K562 (cell line): ENCODE data around the gene FSTL4. TPM values are rescaled to one million over a fixed set of nuclear protein-coding genes. Genes with fewer than 3 reads are reported as not detected.
A peak's percentile ranks its signal among the peaks of the same experiment; 100 is the strongest.

Source experiments
- ATAC-seq: fragments of 200-7000 bp; cut with Tn5 transposase; 3 replicates; pipeline ENCODE4 v1.9.1; 2020; ENCODE audit warnings: moderate library complexity
- BruUV-seq: library from RNA; stranded (reverse); fragments of 400-500 nt; replicated peaks from 2 replicates; lab custom pipeline; 2021; lab: Mats Ljungman, UMichigan
- CTCF ChIA-PET: fragments of 300-600 bp; formaldehyde crosslinking; extraction: SDS; loops from one replicate; lab custom pipeline; 2021; ENCODE audit warnings: low intra/inter-chr PET ratio; lab: Yijun Ruan, JAX
- POLR2A ChIA-PET: fragments of 300-600, 350-650 bp; sonication (Branson Sonifier 250); formaldehyde crosslinking; extraction: SDS; loops from one replicate; lab custom pipeline; 2021; ENCODE audit warnings: antibody characterized with exemption, inconsistent platforms; lab: Yijun Ruan, JAX
- DNase-seq, 4 experiments: peaks; one replicate each; pipeline versions ENCODE4 v3.0.0 to v3.0.0-alpha.2; 2011 to 2018; ENCODE audit warnings: low spot score in 3 of 4, mixed read lengths in 3 of 4; ENCODE audit errors: extremely low read depth in 1 of 4
- FAIRE-seq: peaks from 2 replicates; lab custom pipeline; 2011; peaks lifted over from hg19 to GRCh38; lab: Jason Lieb, UNC
- H2AFZ ChIP-seq: 2 replicates; pipeline ENCODE4 v1.6.0; 2011; ENCODE audit warnings: low read depth, low read length, control low read depth, inconsistent platforms
- H3K27ac ChIP-seq: fragments of 200-600 bp; 3 replicates; pipeline ENCODE4 v1.8.0; 2011; ENCODE audit warnings: low read depth, mild to moderate bottlenecking, control low read depth, inconsistent platforms, low read length, moderate library complexity, mixed read lengths; ENCODE audit errors: extremely low read depth
- H3K27me3 ChIP-seq, 2 experiments: fragments of 300-600 bp in 1 of 2; 2 replicates in 1 of 2; 3 replicates in 1 of 2; pipeline versions ENCODE4 v1.6.0 to v1.8.0; 2011; ENCODE audit warnings: inconsistent platforms in 2 of 2, low read length in 2 of 2, mild to moderate bottlenecking in 1 of 2, mixed read lengths in 1 of 2, moderate library complexity in 1 of 2; ENCODE audit not compliant: control insufficient read depth in 2 of 2, insufficient read depth in 2 of 2
- H3K36me3 ChIP-seq: fragments of 300-600 bp; 3 replicates; pipeline ENCODE4 v1.8.0; 2011; ENCODE audit warnings: mild to moderate bottlenecking, low read length, inconsistent platforms; ENCODE audit not compliant: control insufficient read depth, insufficient read depth
- H3K4me1 ChIP-seq, 2 experiments: fragments of 200-600 bp in 1 of 2; replicated peaks in 1 of 2; 2 replicates in 1 of 2; 3 replicates in 1 of 2; pipeline versions ENCODE4 v1.5.1 to v1.8.0; 2011; ENCODE audit warnings: inconsistent platforms in 2 of 2, low read length in 2 of 2, mild to moderate bottlenecking in 1 of 2, mixed read lengths in 1 of 2, moderate library complexity in 1 of 2; ENCODE audit not compliant: control insufficient read depth in 2 of 2, insufficient read depth in 2 of 2
- H3K4me2 ChIP-seq: 2 replicates; pipeline ENCODE4 v1.6.1; 2011; ENCODE audit warnings: low read length, control low read depth, inconsistent platforms, mixed read lengths; ENCODE audit not compliant: insufficient read depth
- H3K4me3 ChIP-seq: fragments of 200-600 bp; sonication (generic), shearing (Covaris generic); 2 replicates; pipeline ENCODE4 v1.5.1; 2016; ENCODE audit warnings: control low read depth, inconsistent platforms
- H3K79me2 ChIP-seq: fragments of 200-600 bp; 3 replicates; pipeline ENCODE4 v1.8.0; 2011; ENCODE audit warnings: low read length, inconsistent platforms; ENCODE audit not compliant: control insufficient read depth, insufficient read depth
- H3K9ac ChIP-seq, 2 experiments: 2 replicates each; pipeline versions ENCODE4 v1.6.0 to v1.6.1; 2011; ENCODE audit warnings: low read depth in 2 of 2, low read length in 2 of 2, control low read depth in 1 of 2, inconsistent platforms in 1 of 2, mild to moderate bottlenecking in 1 of 2, mixed read lengths in 1 of 2; ENCODE audit not compliant: insufficient read depth in 1 of 2
- H3K9me1 ChIP-seq: one replicate; pipeline ENCODE4 v1.6.0; 2011; ENCODE audit warnings: inconsistent platforms, mild to moderate bottlenecking, low read length, moderate library complexity; ENCODE audit not compliant: control insufficient read depth, insufficient read depth
- H3K9me3 ChIP-seq: replicated peaks from 2 replicates; pipeline ENCODE4 v1.5.1; 2011; ENCODE audit warnings: low read depth, low read length, inconsistent platforms; ENCODE audit not compliant: control insufficient read depth, insufficient read depth
- H4K20me1 ChIP-seq: replicated peaks from 2 replicates; pipeline ENCODE4 v1.6.1; 2011; ENCODE audit warnings: low read length, inconsistent platforms, mixed read lengths; ENCODE audit not compliant: control insufficient read depth, insufficient read depth
- HMG20B ChIP-seq: fragments of 250-450 bp; sonication (Bioruptor Pico); IDR thresholded peaks from 2 replicates; pipeline ENCODE4 v1.5.0; 2021; ENCODE audit warnings: mild to moderate bottlenecking
- KDM5B ChIP-seq: fragments of 200-600 bp; sonication (generic); IDR thresholded peaks from 2 replicates; pipeline ENCODE4 v1.6.1; 2012; ENCODE audit warnings: low read depth, mild to moderate bottlenecking, moderate library complexity, low read length, control low read depth, inconsistent platforms; ENCODE audit not compliant: insufficient replicate concordance
- MXI1 ChIP-seq: IDR thresholded peaks from 2 replicates; pipeline ENCODE4 v1.6.1; 2011; ENCODE audit warnings: low read depth, mild to moderate bottlenecking, improper control_type of control experiment, low read length
- SMARCA4 ChIP-seq: fragments of 450-650 bp; IDR thresholded peaks from 2 replicates; pipeline ENCODE4 v1.6.1; 2016
- WGBS: fragments of 100-300 bp; shearing (Covaris generic); methylation state at CpG from one replicate; pipeline ENCODE4 v1.1.6; 2016; ENCODE audit warnings: low coverage, mixed read lengths; ENCODE audit not compliant: insufficient coverage; ENCODE audit errors: missing lambda C conversion rate; 5-methylcytosine and 5-hydroxymethylcytosine counted together
- in situ Hi-C: fragments of 300-500 bp; cut with MboI; formaldehyde crosslinking; loops from 4 replicates; pipeline ENCODE4 v1.15.0; 2018; ENCODE audit warnings: inconsistent platforms, mixed read lengths
- intact Hi-C: fragments of 100-400 bp; cut with micrococcal nuclease; formaldehyde crosslinking; loops from 2 replicates; pipeline ENCODE4 v1.14.2; 2022
- polyA plus RNA-seq, 8 experiments: library from polyadenylated mRNA; depleted of rRNA in 4 of 8; stranded (reverse) in 5 of 8; unstranded in 3 of 8; fragments of >200 nt; fragmentation: Nextera tagmentation in 2 of 8; fragmentation: Illumina TruSeq in 1 of 8; extraction: Ambion mirVana in 2 of 8; extraction: Trizol in 1 of 8; gene quantifications; 2 replicates each; pipeline versions ENCODE4 v1.2.1 to v1.2.3, GENCODE V29; 2011 to 2014; ENCODE audit warnings: inconsistent platforms in 1 of 8, missing spikeins in 1 of 8
- total RNA-seq, 7 experiments: library from RNA; depleted of rRNA in 6 of 7; stranded (reverse); fragments of >200 nt in 6 of 7; fragmentation: Illumina TruSeq in 2 of 7; extraction: Trizol in 2 of 7; gene quantifications; 2 replicates each; pipeline versions ENCODE4 v1.2.1 to v1.2.3, GENCODE V29; 2011 to 2021; ENCODE audit warnings: low replicate concordance in 1 of 7
- TF ChIP-seq, protein P1 (sequence below), 3 experiments: IDR thresholded peaks in 2 of 3; conservative IDR thresholded peaks in 1 of 3; 2 replicates each; pipeline ENCODE4 v1.5.1; 2011 to 2012; ENCODE audit warnings: low read length in 3 of 3, mild to moderate bottlenecking in 3 of 3, control low read depth in 2 of 3, improper control_type of control experiment in 1 of 3, inconsistent platforms in 1 of 3, low read depth in 1 of 3, mixed read lengths in 1 of 3, moderate library complexity in 1 of 3; ENCODE audit not compliant: insufficient read depth in 2 of 3

The FSTL4 gene
- total and polyA plus RNA-seq, 9 of the 15 experiments (the other 6 are each of a cell fraction or from before 2014, with no cell fraction given) = 0.08 to 0.18 (median 0.10) TPM; not detected in 5

DNA sequence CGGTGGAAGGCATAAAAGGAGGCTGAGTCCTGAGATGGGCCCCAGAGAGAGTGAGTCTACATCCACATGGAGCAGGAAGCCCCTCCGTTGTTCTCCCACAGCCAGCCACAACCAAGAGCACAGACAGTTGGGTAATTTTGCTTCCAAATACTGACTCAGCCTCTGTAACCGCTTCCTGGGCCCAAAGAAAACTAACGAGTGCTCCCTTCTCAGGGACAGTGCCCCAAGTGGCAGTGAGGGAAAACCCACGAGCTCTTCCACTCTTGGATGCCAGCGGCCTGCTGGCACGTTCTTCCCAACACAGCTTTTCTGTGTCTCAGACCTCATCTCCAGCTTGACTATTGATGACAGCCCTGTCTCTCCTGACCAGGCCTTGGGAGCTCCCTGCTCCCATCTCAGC lies 207.6 kb downstream of the FSTL4 start:
- CTCF ChIA-PET = interaction anchor here (0.6 kb wide), 1 partner anchor 35 kb away, joined by 3 read pairs; no protein-coding TSS in a partner anchor
- no peak overlapping the region for H3K4me3 ChIP-seq

More for the DNA sequence above, 207.6 kb downstream of the FSTL4 start:
- H3K27ac ChIP-seq = no peak overlapping the region
- no peaks in the 10 kb centered on the region for H3K79me2 ChIP-seq
- H3K4me1 ChIP-seq = no peaks in the 10 kb centered on the region
- H3K9ac ChIP-seq = no peak overlapping the region
- peaks cover 25 to 76% of the 10 kb centered on the region in 2 experiments for H3K27me3 ChIP-seq
- no peak overlapping the region for H3K4me2 ChIP-seq
- POLR2A ChIA-PET = interaction anchor here (0.7 kb wide), 1 partner anchor 46 kb away, joined by 3 read pairs; no protein-coding TSS in a partner anchor
- in situ Hi-C loops = no loop called here
- H3K9me1 ChIP-seq = no peaks in the 10 kb centered on the region
- no peaks in the 10 kb centered on the region for H3K9me3 ChIP-seq
- H3K36me3 ChIP-seq = no peaks in the 10 kb centered on the region
- TF ChIP-seq, protein P1, sequence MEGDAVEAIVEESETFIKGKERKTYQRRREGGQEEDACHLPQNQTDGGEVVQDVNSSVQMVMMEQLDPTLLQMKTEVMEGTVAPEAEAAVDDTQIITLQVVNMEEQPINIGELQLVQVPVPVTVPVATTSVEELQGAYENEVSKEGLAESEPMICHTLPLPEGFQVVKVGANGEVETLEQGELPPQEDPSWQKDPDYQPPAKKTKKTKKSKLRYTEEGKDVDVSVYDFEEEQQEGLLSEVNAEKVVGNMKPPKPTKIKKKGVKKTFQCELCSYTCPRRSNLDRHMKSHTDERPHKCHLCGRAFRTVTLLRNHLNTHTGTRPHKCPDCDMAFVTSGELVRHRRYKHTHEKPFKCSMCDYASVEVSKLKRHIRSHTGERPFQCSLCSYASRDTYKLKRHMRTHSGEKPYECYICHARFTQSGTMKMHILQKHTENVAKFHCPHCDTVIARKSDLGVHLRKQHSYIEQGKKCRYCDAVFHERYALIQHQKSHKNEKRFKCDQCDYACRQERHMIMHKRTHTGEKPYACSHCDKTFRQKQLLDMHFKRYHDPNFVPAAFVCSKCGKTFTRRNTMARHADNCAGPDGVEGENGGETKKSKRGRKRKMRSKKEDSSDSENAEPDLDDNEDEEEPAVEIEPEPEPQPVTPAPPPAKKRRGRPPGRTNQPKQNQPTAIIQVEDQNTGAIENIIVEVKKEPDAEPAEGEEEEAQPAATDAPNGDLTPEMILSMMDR (IDR thresholded peaks at IDR 0.05 in 2 of 3, conservative IDR thresholded peaks at IDR 0.05 in 1 of 3; ENCODE audit: insufficient read depth in 2 of 3, low read depth in 1 of 3, low read length in 3 of 3) = peak; percentile 20 to 32 (median 27); a peak in 1 of 6 replicates
- TF ChIP-seq KDM5B (no peak), MXI1 (no peak), HMG20B (no peak), SMARCA4 (no peak)
- FAIRE-seq = no peak
- BruUV-seq = no TSS peak
- H4K20me1 ChIP-seq = no peaks in the 10 kb centered on the region
- no peak overlapping the region for H2AFZ ChIP-seq
- 0% methylated on average over 7 of the region's 7 CpGs for WGBS
- intact Hi-C loops = no loop called here
- peak; percentile 66 for ATAC-seq
- DNase-seq = peak in 1 of 4 experiments; percentile 4
